Activated CD8-positive, alpha-beta T cell treated with anti-CD3 and anti-CD28 coated beads for 36 hours (primary cell): ENCODE measurements around the gene GALNT9. TPM values are rescaled to one million over a fixed set of nuclear protein-coding genes. Genes with fewer than 3 reads are reported as not detected.

Source experiments
- ATAC-seq: fragments of 200-7000 bp; cut with Tn5 transposase; one replicate; pipeline ENCODE4 v1.10.0; 2021; ENCODE audit warnings: mild to moderate bottlenecking, moderate library complexity
- CTCF ChIA-PET: fragments of 350-600 bp; sonication (Branson Sonifier 250); formaldehyde crosslinking; loops from one replicate; lab custom pipeline; 2021; ENCODE audit warnings: antibody characterized with exemption; lab: Charles Lee
- POLR2A ChIA-PET: fragments of 350-600 bp; sonication (Branson Sonifier 250); formaldehyde crosslinking; loops from one replicate; lab custom pipeline; 2021; ENCODE audit warnings: antibody characterized with exemption; lab: Charles Lee
- DNase-seq: peaks from one replicate; pipeline ENCODE4 v3.0.0-alpha.2; 2020
- H3K27ac Mint-ChIP-seq: one replicate; pipeline ENCODE4 v1.8.0; 2021; ENCODE audit warnings: mild to moderate bottlenecking, mixed read lengths
- H3K27me3 Mint-ChIP-seq: one replicate; pipeline ENCODE4 v1.8.0; 2021; ENCODE audit warnings: mixed read lengths
- H3K36me3 Mint-ChIP-seq: one replicate; pipeline ENCODE4 v1.8.0; 2021; ENCODE audit warnings: low read depth, mixed read lengths
- H3K4me1 Mint-ChIP-seq: one replicate; pipeline ENCODE4 v1.8.0; 2021; ENCODE audit warnings: low read depth, mixed read lengths
- H3K4me3 Mint-ChIP-seq: one replicate; pipeline ENCODE4 v1.8.0; 2021; ENCODE audit warnings: mild to moderate bottlenecking, moderate library complexity, mixed read lengths
- H3K9me3 Mint-ChIP-seq: one replicate; pipeline ENCODE4 v1.8.0; 2021; ENCODE audit warnings: mixed read lengths
- intact Hi-C: fragments of 100-400 bp; cut with micrococcal nuclease; formaldehyde crosslinking; loops from one replicate; pipeline ENCODE4 v1.10.0; 2022
- total RNA-seq, 2 experiments: library from RNA; stranded (reverse); gene quantifications; one replicate each; pipeline ENCODE4 v1.2.3, GENCODE V29; 2021
- TF ChIP-seq, protein P1 (sequence below): fragments of 200-600 bp; IDR thresholded peaks from one replicate; pipeline ENCODE4 v1.8.0; 2022; ENCODE audit warnings: antibody characterized with exemption, mild to moderate bottlenecking

Gene GALNT9
- total RNA-seq, 2 experiments from 2014 or later = not detected

DNA sequence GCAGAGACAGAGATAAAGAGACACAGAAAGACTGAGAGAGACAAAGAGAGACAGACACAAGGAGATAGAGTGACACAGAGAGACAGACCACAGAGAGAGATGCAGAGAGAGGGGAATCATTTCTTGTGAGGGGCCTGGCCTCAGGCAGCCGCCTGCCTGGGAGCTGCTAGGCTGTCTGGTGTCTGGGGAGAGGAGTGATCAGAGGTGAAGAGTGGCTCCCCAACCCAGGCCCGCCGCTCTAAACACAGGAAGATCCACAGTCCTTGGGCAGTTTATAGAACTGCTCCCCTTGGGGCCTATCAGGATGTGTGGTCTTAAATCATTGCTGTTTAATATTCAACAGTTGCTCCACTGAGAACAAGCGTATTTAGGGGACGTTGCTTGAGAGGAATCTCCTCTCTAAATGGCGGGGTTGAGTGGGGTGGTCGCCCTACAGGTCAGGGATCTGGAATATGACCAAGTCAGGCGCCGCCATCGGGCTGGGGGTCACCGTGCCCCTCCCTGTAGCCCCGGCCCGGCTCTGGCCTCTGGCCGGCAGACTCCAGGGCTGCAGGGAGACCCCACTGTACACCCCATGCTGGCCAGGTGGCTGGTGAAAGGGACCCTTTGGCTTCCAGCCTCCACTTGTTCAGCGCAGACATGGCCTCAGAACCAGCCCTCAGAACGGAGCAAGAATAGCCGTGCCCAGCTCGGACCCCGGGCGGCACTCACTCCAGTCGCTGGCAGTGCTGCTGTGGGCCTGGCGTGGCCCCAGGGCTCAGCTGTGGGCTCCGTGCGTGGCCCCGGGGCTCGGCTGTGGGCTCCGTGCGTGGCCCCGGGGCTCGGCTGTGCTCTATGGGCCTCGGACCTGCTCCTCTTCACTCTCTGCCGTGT, 89.4 kb downstream of the GALNT9 start:
- TF ChIP-seq, protein P1, sequence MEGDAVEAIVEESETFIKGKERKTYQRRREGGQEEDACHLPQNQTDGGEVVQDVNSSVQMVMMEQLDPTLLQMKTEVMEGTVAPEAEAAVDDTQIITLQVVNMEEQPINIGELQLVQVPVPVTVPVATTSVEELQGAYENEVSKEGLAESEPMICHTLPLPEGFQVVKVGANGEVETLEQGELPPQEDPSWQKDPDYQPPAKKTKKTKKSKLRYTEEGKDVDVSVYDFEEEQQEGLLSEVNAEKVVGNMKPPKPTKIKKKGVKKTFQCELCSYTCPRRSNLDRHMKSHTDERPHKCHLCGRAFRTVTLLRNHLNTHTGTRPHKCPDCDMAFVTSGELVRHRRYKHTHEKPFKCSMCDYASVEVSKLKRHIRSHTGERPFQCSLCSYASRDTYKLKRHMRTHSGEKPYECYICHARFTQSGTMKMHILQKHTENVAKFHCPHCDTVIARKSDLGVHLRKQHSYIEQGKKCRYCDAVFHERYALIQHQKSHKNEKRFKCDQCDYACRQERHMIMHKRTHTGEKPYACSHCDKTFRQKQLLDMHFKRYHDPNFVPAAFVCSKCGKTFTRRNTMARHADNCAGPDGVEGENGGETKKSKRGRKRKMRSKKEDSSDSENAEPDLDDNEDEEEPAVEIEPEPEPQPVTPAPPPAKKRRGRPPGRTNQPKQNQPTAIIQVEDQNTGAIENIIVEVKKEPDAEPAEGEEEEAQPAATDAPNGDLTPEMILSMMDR = no peak
- no peaks in the 10 kb centered on the region for H3K9me3 Mint-ChIP-seq
- ATAC-seq (no peak), DNase-seq (no peak)
- H3K27me3 Mint-ChIP-seq = no peaks in the 10 kb centered on the region
- H3K4me1 Mint-ChIP-seq = no peaks in the 10 kb centered on the region
- CTCF ChIA-PET = no interaction called here
- no peaks in the 10 kb centered on the region for H3K36me3 Mint-ChIP-seq
- intact Hi-C loops = no loop called here
- H3K27ac Mint-ChIP-seq = no peak overlapping the region
- POLR2A ChIA-PET = no interaction called here
- no peak overlapping the region for H3K4me3 Mint-ChIP-seq

DNA sequence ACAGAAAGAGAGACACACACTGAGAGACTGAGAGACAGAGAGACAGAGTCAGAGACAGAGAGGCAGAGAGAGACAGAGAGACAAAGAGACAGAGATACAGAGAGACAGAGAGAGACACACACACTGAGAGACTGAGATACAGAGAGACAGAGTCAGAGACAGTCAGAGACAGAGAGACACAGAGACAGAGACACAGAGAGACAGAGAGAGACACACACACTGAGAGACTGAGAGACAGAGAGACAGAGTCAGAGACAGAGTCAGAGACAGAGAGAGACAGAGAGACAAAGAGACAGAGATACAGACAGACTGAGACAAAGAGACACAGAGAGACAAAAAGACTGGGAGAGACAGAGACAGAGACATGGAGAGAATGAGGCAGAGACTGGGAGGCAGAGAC, 90.0 kb downstream of the GALNT9 start:
- POLR2A ChIA-PET = no interaction called here
- Mint-ChIP-seq H3K27me3 (no peaks in the 10 kb centered on the region), H3K27ac (no peak overlapping the region), H3K9me3 (no peaks in the 10 kb centered on the region), H3K36me3 (no peaks in the 10 kb centered on the region), H3K4me1 (no peaks in the 10 kb centered on the region), H3K4me3 (no peak overlapping the region)
- ATAC-seq (no peak), DNase-seq (no peak)
- intact Hi-C loops = no loop called here
- TF ChIP-seq, protein P1 = no peak
- CTCF ChIA-PET = no interaction called here

DNA sequence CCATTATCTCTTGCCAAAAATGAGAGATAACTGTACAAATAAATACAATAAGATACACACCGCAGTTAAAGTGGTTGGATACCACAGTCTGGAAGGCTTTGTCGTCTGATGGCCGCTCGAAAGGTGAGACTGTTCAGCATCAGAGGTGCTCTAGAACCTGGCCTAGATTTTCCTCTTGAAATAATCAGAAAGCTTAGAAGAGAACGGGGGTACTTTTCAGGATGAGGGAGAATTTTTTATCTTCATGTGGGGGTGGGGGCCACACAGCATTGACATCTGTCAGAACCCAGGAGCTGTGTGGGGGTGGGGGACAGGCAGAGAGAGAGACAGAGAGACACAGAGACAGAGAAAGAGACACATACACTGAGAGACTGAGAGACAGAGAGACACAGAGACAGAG, 90.5 kb downstream of the GALNT9 start:
- ChIA-PET CTCF (no interaction called here), POLR2A (no interaction called here)
- Mint-ChIP-seq H3K4me3 (no peak overlapping the region), H3K4me1 (no peaks in the 10 kb centered on the region), H3K9me3 (no peaks in the 10 kb centered on the region), H3K27me3 (no peaks in the 10 kb centered on the region), H3K36me3 (no peaks in the 10 kb centered on the region), H3K27ac (no peak overlapping the region)
- DNase-seq (no peak), ATAC-seq (no peak)
- TF ChIP-seq, protein P1 = no peak
- intact Hi-C loops = no loop called here

DNA sequence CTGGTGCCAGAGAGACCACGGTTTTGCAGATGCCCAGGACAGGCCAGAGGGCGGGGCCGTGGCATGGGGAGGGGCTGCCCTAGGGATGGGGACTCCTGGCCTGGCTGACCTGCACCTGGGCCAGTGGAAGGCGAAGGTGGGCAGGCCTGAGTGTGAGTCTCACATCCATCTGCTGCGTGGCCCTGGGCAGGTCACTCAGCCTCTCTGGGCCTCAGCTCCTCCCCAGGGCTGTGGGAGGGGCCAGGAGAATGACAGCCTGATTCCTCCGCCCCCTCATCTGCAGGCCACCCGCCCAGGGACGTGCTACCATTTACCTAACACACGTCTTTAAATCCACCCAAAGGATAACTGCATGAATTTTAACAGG, 90.9 kb downstream of the GALNT9 start:
- intact Hi-C loops = no loop called here
- no peaks in the 10 kb centered on the region for H3K36me3 Mint-ChIP-seq
- H3K9me3 Mint-ChIP-seq = no peaks in the 10 kb centered on the region
- no peak overlapping the region for H3K4me3 Mint-ChIP-seq
- ATAC-seq (peak; percentile 80), DNase-seq (peak; percentile 38)
- no peak overlapping the region for H3K27ac Mint-ChIP-seq
- TF ChIP-seq, protein P1 = no peak
- H3K27me3 Mint-ChIP-seq = no peaks in the 10 kb centered on the region
- POLR2A ChIA-PET = no interaction called here
- H3K4me1 Mint-ChIP-seq = no peaks in the 10 kb centered on the region
- CTCF ChIA-PET = no interaction called here

DNA sequence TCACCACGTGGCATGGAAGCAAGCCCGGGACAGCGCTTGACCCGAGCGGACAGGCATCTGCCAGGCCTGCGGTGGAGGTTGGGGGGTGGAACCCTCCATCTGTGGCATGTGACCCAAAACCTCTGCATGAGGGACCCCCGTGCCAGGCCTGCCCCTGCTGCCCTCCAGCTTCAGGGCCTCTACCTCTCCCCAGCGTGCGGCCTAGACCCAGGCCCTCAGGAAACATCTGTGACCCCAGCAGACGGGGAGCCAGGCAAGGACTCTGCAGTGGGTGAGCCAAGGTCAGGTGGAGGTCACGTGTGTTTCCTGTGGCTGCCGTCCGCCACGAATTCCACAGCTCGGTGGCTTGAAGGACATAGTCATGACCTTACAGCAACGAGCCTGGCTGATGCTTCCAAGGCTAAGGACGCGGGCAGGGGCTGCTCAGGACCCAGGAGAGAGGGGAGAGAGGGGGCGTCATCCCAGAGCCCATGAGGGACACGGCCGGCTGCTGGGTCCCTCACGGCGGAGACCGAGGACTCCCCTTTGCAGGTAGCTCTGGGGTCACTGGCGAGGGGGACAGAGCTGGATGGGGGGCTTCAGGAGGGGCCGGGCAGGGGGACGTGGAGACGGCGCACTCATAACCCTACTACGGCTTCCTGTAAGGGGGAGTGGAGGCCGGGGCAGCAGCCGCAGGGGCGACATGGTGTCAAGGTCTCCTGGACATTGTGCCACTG, 91.5 kb downstream of the GALNT9 start:
- Mint-ChIP-seq H3K4me3 (no peak overlapping the region), H3K4me1 (no peaks in the 10 kb centered on the region), H3K36me3 (no peaks in the 10 kb centered on the region), H3K27me3 (no peaks in the 10 kb centered on the region), H3K9me3 (no peaks in the 10 kb centered on the region), H3K27ac (no peak overlapping the region)
- intact Hi-C loops = no loop called here
- ChIA-PET CTCF (no interaction called here), POLR2A (no interaction called here)
- no peak for DNase-seq
- TF ChIP-seq, protein P1 = no peak
- no peak for ATAC-seq
